Mesothelial cell of epicardium (in vitro differentiated cells): ENCODE measurements around the gene NMNAT2. TPM values are rescaled to one million over a fixed set of nuclear protein-coding genes. Genes with fewer than 3 reads are reported as not detected.
"Not testable (repeated sequence)": the region's sequence is repeated elsewhere in the genome, so short reads cannot be mapped to it uniquely, and the experiment has no call there.

Experiments used
- DNase-seq, 2 experiments: peaks; one replicate each; pipeline ENCODE4 v3.0.0; 2021; ENCODE audit warnings: low spot score in 2 of 2; ENCODE audit not compliant: unreplicated experiment in 2 of 2
- H3K27ac Mint-ChIP-seq: 2 replicates; pipeline ENCODE4 v1.8.0; 2021; ENCODE audit warnings: mixed read lengths
- H3K27me3 Mint-ChIP-seq: 2 replicates; pipeline ENCODE4 v1.8.0; 2021; ENCODE audit warnings: low read depth, mixed read lengths
- H3K36me3 Mint-ChIP-seq: 2 replicates; pipeline ENCODE4 v1.8.0; 2021; ENCODE audit warnings: mixed read lengths
- H3K4me1 Mint-ChIP-seq: 2 replicates; pipeline ENCODE4 v1.8.0; 2021; ENCODE audit warnings: mixed read lengths
- H3K4me3 Mint-ChIP-seq: 2 replicates; pipeline ENCODE4 v1.8.0; 2021; ENCODE audit warnings: mild to moderate bottlenecking, moderate library complexity, mixed read lengths
- H3K9me3 Mint-ChIP-seq: 2 replicates; pipeline ENCODE4 v1.8.0; 2021; ENCODE audit warnings: mixed read lengths
- total RNA-seq: library from RNA; stranded (reverse); gene quantifications from 3 replicates; pipeline ENCODE4 v1.2.1, GENCODE V29; 2021
- TF ChIP-seq, protein P1 (sequence below): fragments of 200-600 bp; sonication (generic); IDR thresholded peaks from one replicate; pipeline ENCODE4 v1.5.0; 2021; ENCODE audit warnings: antibody characterized with exemption; ENCODE audit not compliant: unreplicated experiment

NMNAT2 gene
- total RNA-seq, 1 donor from 2014 or later: 1.2 TPM

DNA sequence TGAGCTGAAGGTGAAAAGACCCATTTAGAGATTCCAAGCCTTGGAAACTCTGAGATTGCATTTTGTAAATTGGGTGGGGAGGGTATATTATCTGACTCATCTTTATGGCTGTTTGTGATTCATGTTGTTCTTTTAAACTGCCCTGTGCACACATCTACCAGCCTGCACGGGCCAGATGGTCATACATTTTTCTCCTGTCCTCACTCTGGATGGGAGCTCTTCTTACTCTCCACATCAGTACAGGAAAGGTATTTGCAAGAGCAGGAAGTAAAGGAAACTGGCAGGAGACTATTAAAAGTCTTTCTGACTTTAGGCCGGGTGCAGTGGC is 14.3 kb upstream of the NMNAT2 start:
- no peaks in the 10 kb centered on the region for H3K36me3 Mint-ChIP-seq
- H3K27me3 Mint-ChIP-seq: no peaks in the 10 kb centered on the region
- no peak for DNase-seq
- H3K4me1 Mint-ChIP-seq: no peaks in the 10 kb centered on the region
- H3K27ac Mint-ChIP-seq: no peak overlapping the region
- H3K9me3 Mint-ChIP-seq: peaks cover 3% of the 10 kb centered on the region
- no peak overlapping the region for H3K4me3 Mint-ChIP-seq
- TF ChIP-seq, protein P1, sequence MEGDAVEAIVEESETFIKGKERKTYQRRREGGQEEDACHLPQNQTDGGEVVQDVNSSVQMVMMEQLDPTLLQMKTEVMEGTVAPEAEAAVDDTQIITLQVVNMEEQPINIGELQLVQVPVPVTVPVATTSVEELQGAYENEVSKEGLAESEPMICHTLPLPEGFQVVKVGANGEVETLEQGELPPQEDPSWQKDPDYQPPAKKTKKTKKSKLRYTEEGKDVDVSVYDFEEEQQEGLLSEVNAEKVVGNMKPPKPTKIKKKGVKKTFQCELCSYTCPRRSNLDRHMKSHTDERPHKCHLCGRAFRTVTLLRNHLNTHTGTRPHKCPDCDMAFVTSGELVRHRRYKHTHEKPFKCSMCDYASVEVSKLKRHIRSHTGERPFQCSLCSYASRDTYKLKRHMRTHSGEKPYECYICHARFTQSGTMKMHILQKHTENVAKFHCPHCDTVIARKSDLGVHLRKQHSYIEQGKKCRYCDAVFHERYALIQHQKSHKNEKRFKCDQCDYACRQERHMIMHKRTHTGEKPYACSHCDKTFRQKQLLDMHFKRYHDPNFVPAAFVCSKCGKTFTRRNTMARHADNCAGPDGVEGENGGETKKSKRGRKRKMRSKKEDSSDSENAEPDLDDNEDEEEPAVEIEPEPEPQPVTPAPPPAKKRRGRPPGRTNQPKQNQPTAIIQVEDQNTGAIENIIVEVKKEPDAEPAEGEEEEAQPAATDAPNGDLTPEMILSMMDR: no peak

DNA sequence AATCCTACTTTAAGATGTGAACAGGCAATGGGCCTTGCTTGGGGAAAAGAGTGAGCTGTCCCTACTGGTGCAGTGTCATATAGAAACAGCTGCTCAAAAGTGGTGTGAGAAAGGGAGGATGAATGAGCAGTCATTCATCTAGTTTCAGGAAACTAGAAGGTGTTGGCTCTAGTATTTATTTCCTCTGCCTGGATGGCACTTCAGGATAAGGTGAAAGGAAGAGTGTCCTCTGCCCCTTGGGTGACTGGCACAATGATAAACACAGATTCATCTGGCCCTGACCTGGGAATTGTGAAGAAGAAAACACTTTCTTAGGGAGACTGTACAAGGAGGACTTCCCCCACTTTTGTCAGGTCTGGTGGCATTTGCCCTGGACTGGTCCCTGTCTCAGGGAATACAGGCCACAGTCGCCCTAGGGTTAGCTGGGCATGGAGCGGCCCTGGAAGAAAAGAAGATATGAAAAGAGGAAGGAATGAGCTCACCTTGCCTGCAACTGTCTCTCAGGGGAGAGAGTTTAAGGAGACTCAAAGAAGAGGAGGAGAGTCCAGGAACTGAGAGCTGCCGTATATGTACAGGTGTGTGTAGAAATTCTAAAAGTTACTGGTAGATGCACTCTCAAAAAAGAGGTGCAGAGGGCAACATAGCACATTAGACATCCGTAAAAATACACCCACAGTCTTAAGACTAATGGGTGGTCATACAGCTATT is 13.8 kb upstream of the NMNAT2 start:
- TF ChIP-seq, protein P1: no peak
- Mint-ChIP-seq H3K4me3 (no peak overlapping the region), H3K27ac (no peak overlapping the region), H3K4me1 (no peaks in the 10 kb centered on the region), H3K9me3 (peaks cover 3% of the 10 kb centered on the region), H3K27me3 (no peaks in the 10 kb centered on the region), H3K36me3 (no peaks in the 10 kb centered on the region)
- DNase-seq: no peak

DNA sequence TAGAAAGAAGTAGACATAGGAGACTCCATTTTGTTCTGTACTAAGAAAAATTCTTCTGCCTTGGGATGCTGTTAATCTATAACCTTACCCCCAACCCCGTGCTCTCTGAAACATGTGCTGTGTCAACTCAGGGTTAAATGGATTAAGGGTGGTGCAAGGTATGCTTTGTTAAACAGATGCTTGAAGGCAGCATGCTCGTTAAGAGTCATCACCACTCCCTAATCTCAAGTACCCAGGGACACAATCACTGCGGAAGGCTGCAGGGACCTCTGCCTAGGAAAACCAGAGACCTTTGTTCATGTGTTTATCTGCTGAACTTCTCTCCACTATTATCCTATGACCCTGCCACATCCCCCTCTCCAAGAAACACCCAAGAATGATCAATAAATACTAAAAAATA is 9.4 kb upstream of the NMNAT2 start:
- not testable (repeated sequence) for H3K4me3 Mint-ChIP-seq, H3K4me1 Mint-ChIP-seq, H3K36me3 Mint-ChIP-seq, H3K27me3 Mint-ChIP-seq, H3K27ac Mint-ChIP-seq, DNase-seq, H3K9me3 Mint-ChIP-seq

DNA sequence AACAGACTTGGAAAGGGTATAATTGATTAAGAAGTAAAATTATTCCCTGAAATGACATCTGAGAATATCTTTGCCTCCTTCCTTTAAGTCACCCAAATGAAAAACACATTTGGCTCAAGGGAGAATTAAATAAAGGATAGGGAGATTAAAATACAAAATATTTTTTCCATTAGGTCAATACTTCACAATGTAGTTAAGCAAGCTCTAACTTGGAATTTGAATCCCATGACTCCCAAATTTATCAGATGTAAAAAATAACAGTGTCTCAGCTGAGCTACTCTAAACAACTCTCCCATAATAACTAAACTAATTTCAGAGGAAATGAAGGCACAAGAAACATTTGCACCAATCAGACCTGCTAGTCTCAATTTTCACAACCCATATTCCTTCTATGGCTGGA is 6.5 kb upstream of the NMNAT2 start:
- Mint-ChIP-seq H3K4me1 (no peaks in the 10 kb centered on the region), H3K27me3 (peaks cover 5% of the 10 kb centered on the region), H3K4me3 (no peak overlapping the region), H3K27ac (no peak overlapping the region), H3K9me3 (peaks cover 7% of the 10 kb centered on the region), H3K36me3 (no peaks in the 10 kb centered on the region)
- TF ChIP-seq, protein P1: no peak
- DNase-seq: no peak

DNA sequence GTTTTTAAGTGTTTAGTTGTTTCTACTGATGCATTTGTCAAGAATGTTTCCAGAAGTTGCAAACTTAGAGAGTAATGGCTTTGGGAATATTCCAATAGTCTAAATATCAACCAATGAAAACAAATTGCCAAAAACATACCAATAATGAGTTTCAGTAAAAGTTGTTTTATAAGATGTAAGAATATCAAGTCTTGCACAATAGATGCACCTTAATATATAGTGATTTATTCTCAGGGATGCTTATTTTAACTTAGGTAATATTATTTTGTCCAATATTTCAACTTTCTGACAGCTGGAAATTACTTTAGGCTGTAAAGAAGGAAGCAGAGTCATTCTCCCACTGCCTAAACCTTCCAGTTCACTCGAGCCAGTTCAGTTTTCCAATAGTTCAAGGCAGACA is 5.4 kb upstream of the NMNAT2 start:
- Mint-ChIP-seq H3K4me1 (peaks cover 2% of the 10 kb centered on the region), H3K9me3 (peaks cover 5% of the 10 kb centered on the region), H3K27me3 (peaks cover 17% of the 10 kb centered on the region), H3K4me3 (no peak overlapping the region), H3K27ac (no peak overlapping the region), H3K36me3 (no peaks in the 10 kb centered on the region)
- DNase-seq: no peak
- TF ChIP-seq, protein P1: no peak

DNA sequence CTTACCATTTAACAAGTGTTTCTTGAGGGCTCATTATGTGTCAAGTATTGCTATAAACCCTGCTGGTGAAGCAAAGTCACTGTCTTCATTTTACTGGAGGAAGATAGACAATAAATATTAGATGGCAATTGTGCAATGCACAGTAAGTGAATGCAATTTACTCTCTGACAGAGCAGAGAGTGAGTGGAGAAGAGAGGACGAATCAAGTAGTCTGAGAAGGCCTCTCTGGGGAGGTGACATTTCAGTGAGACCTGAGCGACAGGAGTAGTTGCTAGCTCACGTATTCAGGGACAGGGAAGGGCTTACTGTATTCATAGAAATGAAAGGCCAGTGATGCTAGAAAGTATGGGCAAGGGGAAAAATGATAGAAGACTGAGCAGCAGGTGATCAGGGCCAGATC is 1.2 kb upstream of the NMNAT2 start:
- no peaks in the 10 kb centered on the region for H3K36me3 Mint-ChIP-seq
- peaks cover 22% of the 10 kb centered on the region for H3K4me1 Mint-ChIP-seq
- no peak for DNase-seq
- no peak overlapping the region for H3K4me3 Mint-ChIP-seq
- H3K27ac Mint-ChIP-seq: no peak overlapping the region
- TF ChIP-seq, protein P1: no peak
- H3K9me3 Mint-ChIP-seq: no peaks in the 10 kb centered on the region
- H3K27me3 Mint-ChIP-seq: peaks cover 51% of the 10 kb centered on the region
